Activated CD8-positive, alpha-beta memory T cell treated with anti-CD3 and anti-CD28 coated beads, Interleukin-2, amount 50 U/mL, for 4 hours (primary cell): Measurements from ENCODE around the gene RHEB.

ENCODE experiments used
- DNase-seq: peaks from one replicate; pipeline ENCODE4 v3.0.0-alpha.2; 2020

Gene RHEB

GRCh38 chr7:151501676-151502075, 18.0 kb downstream of the RHEB start:
- no peak for DNase-seq

GRCh38 chr7:151498495-151498894, 21.2 kb downstream of the RHEB start:
- DNase-seq = no peak

- no peak for DNase-seq
Observed at GRCh38 chr7:151497306-151497871, 22.3 kb downstream of the RHEB start.

- no peak for DNase-seq
Observed at GRCh38 chr7:151495360-151495759, 24.3 kb downstream of the RHEB start.

- no peak for DNase-seq
Observed at GRCh38 chr7:151494298-151495284, 25.1 kb downstream of the RHEB start.

DNA sequence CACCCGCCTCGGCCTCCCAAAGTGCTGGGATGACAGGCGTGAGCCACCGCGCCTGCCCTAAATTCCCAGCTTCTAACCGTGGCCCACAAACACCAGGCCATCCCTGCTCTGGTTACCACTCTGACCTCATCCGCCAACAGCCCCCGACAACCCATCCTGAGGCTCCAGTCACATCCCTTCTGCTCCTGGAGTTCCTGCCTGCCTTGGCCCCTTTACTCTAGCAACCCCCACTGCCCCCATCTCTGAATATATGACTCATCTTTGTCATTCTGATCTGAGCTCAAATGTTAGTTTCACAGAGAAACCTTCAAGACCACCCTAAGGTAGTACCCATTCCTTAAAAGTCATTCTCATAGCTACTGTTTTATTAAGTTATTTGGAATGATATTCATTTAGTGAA, 26.6 kb downstream of the RHEB start:
- DNase-seq = no peak

DNA sequence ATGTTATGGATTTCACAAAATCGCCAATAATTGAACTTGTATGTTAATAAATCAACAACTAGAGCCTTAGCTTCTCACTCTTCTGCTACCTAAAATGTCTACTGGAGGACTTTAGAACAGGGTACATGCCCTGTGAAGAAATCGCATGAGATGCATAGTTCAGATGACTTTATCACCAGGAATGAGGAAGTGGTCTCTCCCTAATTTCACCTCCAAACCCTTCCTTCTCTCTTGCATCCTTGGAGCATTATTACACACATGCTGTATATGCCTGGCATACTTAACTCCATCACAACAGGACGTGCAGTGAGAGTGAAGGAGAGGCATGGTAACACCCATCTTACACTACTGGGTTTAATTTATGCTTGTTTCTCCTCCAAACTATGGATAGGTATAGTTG, 27.8 kb downstream of the RHEB start:
- no peak for DNase-seq

DNA sequence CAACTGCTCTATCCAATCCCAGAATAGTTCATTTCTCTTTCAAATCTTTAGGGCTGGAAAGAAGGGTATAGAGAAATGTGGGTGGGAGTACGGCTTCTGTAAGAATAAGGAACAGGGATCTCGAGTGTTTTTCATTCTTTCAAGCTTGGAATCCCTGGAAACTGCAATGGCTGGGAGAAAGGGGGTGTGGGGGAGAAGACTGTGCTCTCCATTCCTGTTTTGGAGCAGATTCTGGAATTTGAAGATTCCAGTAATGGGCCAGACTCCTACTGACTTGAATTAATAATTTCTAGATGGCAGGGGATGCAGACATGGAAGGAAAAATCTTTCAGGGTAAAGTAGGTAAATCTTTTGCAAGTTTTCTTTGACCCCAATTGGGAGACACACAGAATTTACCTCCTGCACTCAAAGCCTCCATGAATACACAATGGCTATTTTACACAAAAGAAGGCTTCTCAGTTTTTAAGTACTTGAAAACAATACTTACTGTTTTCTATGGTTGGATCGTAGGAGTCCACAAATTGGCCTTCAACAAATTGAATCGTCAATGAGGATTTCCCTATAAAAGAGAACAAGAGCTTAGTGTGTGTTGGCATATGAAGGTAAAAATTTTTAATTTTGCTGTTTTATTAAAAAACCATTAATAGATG, 29.1 kb downstream of the RHEB start:
- no peak for DNase-seq

GRCh38 chr7:151489498-151489897, 30.2 kb downstream of the RHEB start:
- no peak for DNase-seq

- no peak for DNase-seq
Observed at GRCh38 chr7:151488096-151488495, 31.6 kb downstream of the RHEB start.

DNA sequence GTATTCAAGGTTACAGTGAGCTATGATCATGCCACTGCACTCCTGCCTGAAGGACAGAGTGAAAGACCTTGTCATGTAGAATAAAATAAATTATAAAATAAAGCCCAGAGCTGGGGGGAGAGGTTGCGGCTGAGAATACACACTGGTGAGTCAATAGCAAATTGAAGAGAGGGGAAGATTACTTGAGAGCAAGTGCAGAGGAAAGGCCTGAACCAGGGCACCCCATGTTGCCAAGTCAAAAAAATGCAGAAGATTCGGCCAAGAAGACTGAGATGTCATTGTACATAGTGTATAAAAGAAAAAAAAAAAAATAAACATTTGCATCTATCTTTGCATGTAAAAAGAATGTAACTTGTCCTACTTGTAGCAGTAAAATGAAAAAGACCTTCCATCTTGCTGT, 32.5 kb downstream of the RHEB start:
- DNase-seq = no peak

GRCh38 chr7:151486074-151486473, 33.6 kb downstream of the RHEB start:
- no peak for DNase-seq

- no peak for DNase-seq
Observed at GRCh38 chr7:151484971-151485707, 34.6 kb downstream of the RHEB start.

- no peak for DNase-seq
Observed at GRCh38 chr7:151483711-151483983, 36.0 kb downstream of the RHEB start.

DNA sequence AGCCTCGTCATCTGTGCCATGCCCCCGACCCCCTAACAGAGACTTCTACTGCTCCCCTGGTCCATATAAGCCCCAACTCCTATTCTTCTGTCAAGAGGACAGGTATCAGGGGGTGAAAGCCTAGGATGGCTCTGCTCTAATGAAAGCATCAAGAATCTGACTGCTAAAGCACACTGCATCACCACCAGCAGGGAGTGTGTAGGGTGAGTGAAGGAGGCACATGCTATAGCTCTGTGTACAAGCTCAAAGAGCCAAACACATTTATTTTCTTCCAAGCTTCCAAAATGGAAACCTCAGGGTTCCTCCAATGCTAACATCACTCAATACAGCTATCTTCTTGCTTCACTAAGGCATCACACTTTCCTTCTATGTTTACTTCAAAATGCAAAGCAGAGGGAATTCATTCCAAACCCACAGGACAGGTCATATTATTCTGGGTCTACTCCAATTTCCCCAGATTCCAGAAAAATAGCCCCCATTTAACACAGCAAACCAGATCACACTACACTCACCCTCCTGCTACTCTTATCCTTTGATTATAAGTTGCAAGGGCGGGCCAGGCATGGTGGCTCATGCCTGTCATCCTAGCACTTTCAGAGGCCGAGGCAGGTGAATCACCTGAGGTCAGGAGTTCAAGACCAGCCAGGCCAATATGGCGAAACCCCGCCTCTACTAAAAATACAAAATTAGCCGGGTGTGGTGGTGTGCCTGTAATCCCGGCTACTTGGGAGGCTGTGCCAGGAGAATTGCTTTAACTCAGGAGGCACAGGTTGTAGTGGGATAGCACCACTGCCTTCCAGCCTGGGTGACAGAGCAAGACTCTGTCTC, 36.6 kb downstream of the RHEB start:
- no peak for DNase-seq

- no peak for DNase-seq
Observed at GRCh38 chr7:151481650-151482505, 37.8 kb downstream of the RHEB start.

- no peak for DNase-seq
Observed at GRCh38 chr7:151477867-151478266, 41.8 kb downstream of the RHEB start.

GRCh38 chr7:151472644-151473380, 46.9 kb downstream of the RHEB start:
- DNase-seq = no peak

- DNase-seq = no peak
Observed at GRCh38 chr7:151470711-151471110, 49.0 kb downstream of the RHEB start.

- no peak for DNase-seq
Observed at GRCh38 chr7:151469281-151469680, 50.4 kb downstream of the RHEB start.
